Measurements from ENCODE around the gene NCOA5.

NCOA5 gene

GRCh38 chr20:46065691-46066090 lies 24.1 kb downstream of the NCOA5 start:
- no peak for DNase-seq (ENCODE audit: low read depth, low spot score)
- H3K27ac ChIP-seq = no peak overlapping the region

GRCh38 chr20:46065006-46065405 lies 24.8 kb downstream of the NCOA5 start:
- no peak overlapping the region for H3K27ac ChIP-seq
- no peak for DNase-seq (ENCODE audit: low read depth, low spot score)

GRCh38 chr20:46063652-46064054 lies 26.1 kb downstream of the NCOA5 start:
- no peak overlapping the region for H3K27ac ChIP-seq
- no peak for DNase-seq (ENCODE audit: low read depth, low spot score)

- no peak overlapping the region for H3K27ac ChIP-seq
- DNase-seq (ENCODE audit: low read depth, low spot score) = no peak
Measured at GRCh38 chr20:46063151-46063550, 26.6 kb downstream of the NCOA5 start.

GRCh38 chr20:46062621-46063020 lies 27.1 kb downstream of the NCOA5 start:
- DNase-seq (ENCODE audit: low read depth, low spot score) = no peak
- H3K27ac ChIP-seq = no peak overlapping the region

GRCh38 chr20:46062151-46062550 lies 27.6 kb downstream of the NCOA5 start:
- no peak overlapping the region for H3K27ac ChIP-seq
- DNase-seq (ENCODE audit: low read depth, low spot score) = no peak

GRCh38 chr20:46060975-46061374 lies 28.8 kb downstream of the NCOA5 start:
- no peak for DNase-seq (ENCODE audit: low read depth, low spot score)
- no peak overlapping the region for H3K27ac ChIP-seq

- no peak overlapping the region for H3K27ac ChIP-seq
- no peak for DNase-seq (ENCODE audit: low read depth, low spot score)
Measured at GRCh38 chr20:46060301-46060881, 29.4 kb downstream of the NCOA5 start.

GRCh38 chr20:46058599-46059281 lies 31.0 kb downstream of the NCOA5 start:
- H3K27ac ChIP-seq = no peak overlapping the region
- no peak for DNase-seq (ENCODE audit: low read depth, low spot score)

- no peak for DNase-seq (ENCODE audit: low read depth, low spot score)
- no peak overlapping the region for H3K27ac ChIP-seq
Measured at GRCh38 chr20:46057856-46058598, 31.7 kb downstream of the NCOA5 start.

GRCh38 chr20:46056970-46057855 lies 32.5 kb downstream of the NCOA5 start:
- no peak overlapping the region for H3K27ac ChIP-seq
- DNase-seq (ENCODE audit: low read depth, low spot score) = no peak

GRCh38 chr20:46056027-46056833 lies 33.5 kb downstream of the NCOA5 start:
- no peak overlapping the region for H3K27ac ChIP-seq
- no peak for DNase-seq (ENCODE audit: low read depth, low spot score)

- DNase-seq (ENCODE audit: low read depth, low spot score) = no peak
- no peak overlapping the region for H3K27ac ChIP-seq
Measured at GRCh38 chr20:46055269-46055668, 34.5 kb downstream of the NCOA5 start.

GRCh38 chr20:46054606-46055005 lies 35.2 kb downstream of the NCOA5 start:
- H3K27ac ChIP-seq = no peak overlapping the region
- DNase-seq (ENCODE audit: low read depth, low spot score) = no peak

GRCh38 chr20:46053416-46053815 lies 36.3 kb downstream of the NCOA5 start:
- no peak overlapping the region for H3K27ac ChIP-seq
- no peak for DNase-seq (ENCODE audit: low read depth, low spot score)

GRCh38 chr20:46051556-46052308 lies 38.0 kb downstream of the NCOA5 start:
- H3K27ac ChIP-seq = no peak overlapping the region
- no peak for DNase-seq (ENCODE audit: low read depth, low spot score)

- no peak for DNase-seq (ENCODE audit: low read depth, low spot score)
- H3K27ac ChIP-seq = no peak overlapping the region
Measured at GRCh38 chr20:46050885-46051284, 38.9 kb downstream of the NCOA5 start.

GRCh38 chr20:46050444-46050843 lies 39.3 kb downstream of the NCOA5 start:
- no peak overlapping the region for H3K27ac ChIP-seq
- no peak for DNase-seq (ENCODE audit: low read depth, low spot score)

GRCh38 chr20:46049815-46050214 lies 39.9 kb downstream of the NCOA5 start:
- no peak for DNase-seq (ENCODE audit: low read depth, low spot score)
- no peak overlapping the region for H3K27ac ChIP-seq
